A549 (cell line): ENCODE results near the gene TAF1B. TPM values are rescaled to one million over a fixed set of nuclear protein-coding genes. Genes with fewer than 3 reads are reported as not detected.

ENCODE experiments used
- ATAC-seq, 2 experiments: fragments of 200-7000 bp in 1 of 2; fragments of >200 bp in 1 of 2; cut with Nextera tagmentation in 1 of 2; cut with Tn5 transposase in 1 of 2; 3 replicates each; pipeline versions ENCODE4 v1.8.0 to v1.9.1; 2018 to 2020; ENCODE audit warnings: mild to moderate bottlenecking in 1 of 2, moderate library complexity in 1 of 2
- CTCF ChIA-PET: fragments of 300-600 bp; sonication (Branson Sonifier 250); formaldehyde crosslinking; extraction: SDS; loops from one replicate; lab custom pipeline; 2021; ENCODE audit warnings: antibody characterized with exemption, inconsistent platforms; lab: Yijun Ruan, JAX
- POLR2A ChIA-PET: fragments of 350-600 bp; formaldehyde crosslinking; extraction: SDS; loops from one replicate; lab custom pipeline; 2021; ENCODE audit warnings: antibody characterized with exemption, inconsistent platforms; lab: Yijun Ruan, JAX
- DNase-seq, 2 experiments: peaks; one replicate each; pipeline versions ENCODE4 v3.0.0 to v3.0.0-alpha.2; 2011 to 2016; ENCODE audit warnings: low read depth in 1 of 2, low spot score in 1 of 2
- FAIRE-seq: peaks from 2 replicates; lab custom pipeline; 2011; peaks lifted over from hg19 to GRCh38; lab: Jason Lieb, UNC
- H3K27ac ChIP-seq, 2 experiments: fragments of >200 bp; sonication (Bioruptor Twin); formaldehyde crosslinking; 3 replicates each; pipeline ENCODE4 v1.5.1; 2016 to 2017
- H3K4me1 ChIP-seq: fragments of >200 bp; sonication (Bioruptor Twin); formaldehyde crosslinking; 3 replicates; pipeline ENCODE4 v1.6.1; 2016
- H3K4me2 ChIP-seq: fragments of >200 bp; sonication (Bioruptor Twin); formaldehyde crosslinking; 3 replicates; pipeline ENCODE4 v1.6.1; 2016
- H3K4me3 ChIP-seq: fragments of >200 bp; sonication (Bioruptor Twin); formaldehyde crosslinking; 3 replicates; pipeline ENCODE4 v1.5.1; 2016
- H3K9me3 ChIP-seq: fragments of >200 bp; sonication (Bioruptor Twin); formaldehyde crosslinking; 3 replicates; pipeline ENCODE4 v1.6.1; 2016
- CEBPB ChIP-seq, 2 experiments: fragments of >200 bp in 1 of 2; sonication (Bioruptor Twin) in 1 of 2; formaldehyde crosslinking in 1 of 2; IDR thresholded peaks; 2 replicates each; pipeline ENCODE4 v1.6.1; 2012 to 2016
- CHD4 ChIP-seq: fragments of 200-600 bp; sonication (generic); IDR thresholded peaks from 2 replicates; pipeline ENCODE4 v1.6.1; 2016; ENCODE audit warnings: antibody characterized with exemption, mild to moderate bottlenecking, borderline replicate concordance
- CTCF ChIP-seq: fragments of >200 bp; sonication (Bioruptor Twin); formaldehyde crosslinking; IDR thresholded peaks from 3 replicates; pipeline ENCODE4 v1.5.1; 2016
- EHF ChIP-seq: fragments of 250-450 bp; sonication (Bioruptor Pico); IDR thresholded peaks from 2 replicates; pipeline ENCODE4 v1.5.0; 2020; ENCODE audit warnings: mild to moderate bottlenecking
- EHMT2 ChIP-seq: fragments of 200-600 bp; sonication (generic); IDR thresholded peaks from 2 replicates; pipeline ENCODE4 v1.6.1; 2016; ENCODE audit warnings: antibody characterized with exemption, low read depth, mild to moderate bottlenecking, moderate library complexity
- EP300 ChIP-seq, 2 experiments: fragments of >200 bp; sonication (Bioruptor Twin); formaldehyde crosslinking; IDR thresholded peaks; 2 replicates in 1 of 2; 3 replicates in 1 of 2; pipeline ENCODE4 v1.6.1; 2016 to 2017
- GATA3 ChIP-seq: IDR thresholded peaks from 2 replicates; pipeline ENCODE4 v1.6.1; 2012; ENCODE audit warnings: borderline replicate concordance
- HES2 ChIP-seq: fragments of >200 bp; sonication (Bioruptor Twin); formaldehyde crosslinking; IDR thresholded peaks from 2 replicates; pipeline ENCODE4 v1.6.1; 2016
- HOXA7 ChIP-seq: fragments of 250-450 bp; sonication (Bioruptor Pico); IDR thresholded peaks from 2 replicates; pipeline ENCODE4 v1.5.0; 2020; ENCODE audit warnings: mild to moderate bottlenecking, moderate library complexity
- MAFK ChIP-seq: fragments of 450-650 bp; IDR thresholded peaks from 2 replicates; pipeline ENCODE4 v1.6.1; 2014; ENCODE audit not compliant: partially characterized antibody
- MAX ChIP-seq: IDR thresholded peaks from 2 replicates; pipeline ENCODE4 v1.6.1; 2012
- MAZ ChIP-seq: fragments of 150-350 bp; IDR thresholded peaks from 2 replicates; pipeline ENCODE4 v1.6.1; 2014; ENCODE audit warnings: antibody characterized with exemption, low read depth, low read length, borderline replicate concordance
- MYC ChIP-seq: IDR thresholded peaks from 2 replicates; pipeline ENCODE4 v1.6.1; 2012; ENCODE audit warnings: mild to moderate bottlenecking, inconsistent platforms, low read length, improper control_type of control experiment, borderline replicate concordance
- PHF8 ChIP-seq: fragments of 200-600 bp; sonication (generic); IDR thresholded peaks from 2 replicates; pipeline ENCODE4 v1.6.1; 2016; ENCODE audit warnings: low read depth, mild to moderate bottlenecking, antibody characterized with exemption, moderate library complexity, borderline replicate concordance
- RAD21 ChIP-seq, 2 experiments: fragments of >200 bp in 1 of 2; sonication (Bioruptor Twin) in 1 of 2; formaldehyde crosslinking in 1 of 2; IDR thresholded peaks in 1 of 2; conservative IDR thresholded peaks in 1 of 2; 2 replicates in 1 of 2; 3 replicates in 1 of 2; pipeline ENCODE4 v1.6.1; 2012 to 2018; ENCODE audit warnings: inconsistent platforms in 1 of 2
- RARB ChIP-seq: fragments of 250-450 bp; sonication (Bioruptor Pico); IDR thresholded peaks from 2 replicates; pipeline ENCODE4 v1.8.0; 2021; ENCODE audit warnings: mild to moderate bottlenecking, moderate library complexity
- SMC3 ChIP-seq: fragments of >200 bp; sonication (Bioruptor Twin); formaldehyde crosslinking; IDR thresholded peaks from 3 replicates; pipeline ENCODE4 v1.6.1; 2018; ENCODE audit warnings: inconsistent platforms
- SREBF2 ChIP-seq: fragments of 450-650 bp; IDR thresholded peaks from 2 replicates; pipeline ENCODE4 v1.6.1; 2014; ENCODE audit warnings: mild to moderate bottlenecking, moderate library complexity
- TFCP2L1 ChIP-seq: fragments of 250-450 bp; sonication (Bioruptor Pico); IDR thresholded peaks from 2 replicates; pipeline ENCODE4 v1.5.0; 2021; ENCODE audit warnings: mild to moderate bottlenecking
- ZFP36 ChIP-seq: fragments of 450-650 bp; IDR thresholded peaks from 2 replicates; pipeline ENCODE4 v1.6.1; 2014; ENCODE audit warnings: borderline replicate concordance; ENCODE audit not compliant: partially characterized antibody
- ZNF302 ChIP-seq: fragments of 250-450 bp; sonication (Bioruptor Pico); IDR thresholded peaks from 2 replicates; pipeline ENCODE4 v1.9.0; 2021; ENCODE audit warnings: inconsistent platforms, mild to moderate bottlenecking, moderate library complexity
- ZSCAN20 ChIP-seq: fragments of 250-450 bp; sonication (Bioruptor Pico); IDR thresholded peaks from 2 replicates; pipeline ENCODE4 v1.8.0; 2022; ENCODE audit warnings: mild to moderate bottlenecking, moderate library complexity
- WGBS: methylation state at CpG from one replicate; pipeline ENCODE4 v1.1.6; 2017; ENCODE audit errors: missing lambda C conversion rate; 5-methylcytosine and 5-hydroxymethylcytosine counted together
- polyA plus RNA-seq, 4 experiments: library from polyadenylated mRNA; depleted of rRNA in 3 of 4; stranded (reverse); fragments of >200 nt; fragmentation: RNase III in 1 of 4; extraction: RNeasy Plus Mini Kit Qiagen cat#74134 plus additional on column Dnase treatment in 1 of 4; gene quantifications; 2 replicates in 3 of 4; 3 replicates in 1 of 4; pipeline ENCODE4 v1.2.3, GENCODE V29; 2011 to 2017

Gene TAF1B
- polyA plus RNA-seq, 2 of the 4 experiments (the other 2 are of a cell fraction) = 40.6 to 51.7 TPM

DNA sequence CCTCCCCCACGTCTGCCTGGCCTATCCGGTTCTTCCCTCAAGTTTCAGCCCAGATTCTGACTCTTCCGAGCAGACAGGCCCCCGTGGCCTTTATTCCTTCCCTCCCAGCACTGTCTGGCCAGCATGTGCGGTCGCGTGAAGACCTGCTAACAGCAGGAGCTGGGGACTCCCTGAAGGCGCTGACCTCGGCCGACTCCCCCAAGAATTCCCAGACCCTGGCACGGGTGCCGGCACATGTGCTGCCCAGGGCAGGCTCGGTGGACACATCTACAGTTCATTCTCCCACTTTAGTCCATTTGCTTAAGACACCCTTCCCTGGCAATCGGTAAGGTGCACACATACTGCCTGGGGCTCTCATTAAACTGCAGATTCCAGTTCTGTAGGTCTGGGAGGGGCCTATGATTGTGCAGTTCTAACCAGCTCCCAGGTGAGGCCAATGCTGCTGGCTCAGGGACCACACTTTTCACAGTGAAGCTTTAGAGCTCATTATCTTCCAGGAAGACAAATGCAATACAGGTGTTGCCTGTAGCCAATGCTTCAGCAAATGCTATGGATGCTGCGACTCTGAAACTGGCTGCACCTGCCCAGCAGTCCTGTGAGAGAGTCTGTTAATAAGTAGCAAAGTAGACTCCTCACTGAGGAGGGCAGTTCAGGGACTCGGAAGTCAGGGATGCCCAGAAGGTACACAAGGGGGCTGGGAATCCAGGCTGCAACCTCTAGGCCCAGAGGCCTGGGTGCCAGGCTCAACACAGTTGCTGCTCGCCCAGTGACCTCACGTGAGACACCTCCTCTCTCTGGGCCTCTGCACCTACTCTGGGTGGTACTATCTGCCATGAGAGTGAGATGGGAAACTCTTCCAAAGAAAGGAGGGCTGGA lies 45.4 kb upstream of the TAF1B start (continued):
- TF ChIP-seq SMC3 (no peak), MAFK (no peak), EHF (CRISPR knock-in tag) (no peak), HES2 (no peak), SREBF2 (no peak), CHD4 (no peak)

GRCh38 chr2:9799011-9799596 lies 44.2 kb upstream of the TAF1B start:
- Histone ChIP-seq H3K4me3 (no peak overlapping the region), H3K27ac (peak overlapping the region; percentile 26 to 58; a peak in 4 of 6 replicates), H3K4me1 (peaks cover 30% of the 10 kb centered on the region), H3K9me3 (no peaks in the 10 kb centered on the region), H3K4me2 (no peak overlapping the region)
- DNase-seq = no peak
- ChIA-PET CTCF (interaction anchor here (0.6 to 21.2 kb wide), 68 partner anchors 10 to 862 kb away, joined by 3 to 262 read pairs (median 5); partner anchors contain the start of genes KLF11, TAF1B and YWHAQ), POLR2A (interaction anchor here (0.9 kb wide), 1 partner anchor 244 kb away, joined by 3 read pairs; the partner anchor contains the start of gene KLF11)
- no peak for ATAC-seq
- no peak for TF ChIP-seq ZFP36
- TF ChIP-seq RAD21 (conservative IDR thresholded peaks at IDR 0.05 in 1 of 2, IDR thresholded peaks at IDR 0.05 in 1 of 2) = no peak
- TF ChIP-seq SMC3 = no peak
- no peak for TF ChIP-seq MAZ
- no peak for TF ChIP-seq GATA3
- no peak for TF ChIP-seq EP300 (IDR thresholded peaks at IDR 0.05)
- TF ChIP-seq CEBPB (IDR thresholded peaks at IDR 0.05) = no peak
- TF ChIP-seq ZNF302 (CRISPR knock-in tag) = no peak
- no peak for TF ChIP-seq HOXA7 (CRISPR knock-in tag)
- TF ChIP-seq ZSCAN20 (CRISPR knock-in tag) = no peak
- TF ChIP-seq TFCP2L1 (CRISPR knock-in tag) = no peak
- TF ChIP-seq PHF8 = no peak
- TF ChIP-seq RARB = no peak
- 84% methylated on average over 11 of the region's 11 CpGs for WGBS
- no peak for FAIRE-seq

DNA sequence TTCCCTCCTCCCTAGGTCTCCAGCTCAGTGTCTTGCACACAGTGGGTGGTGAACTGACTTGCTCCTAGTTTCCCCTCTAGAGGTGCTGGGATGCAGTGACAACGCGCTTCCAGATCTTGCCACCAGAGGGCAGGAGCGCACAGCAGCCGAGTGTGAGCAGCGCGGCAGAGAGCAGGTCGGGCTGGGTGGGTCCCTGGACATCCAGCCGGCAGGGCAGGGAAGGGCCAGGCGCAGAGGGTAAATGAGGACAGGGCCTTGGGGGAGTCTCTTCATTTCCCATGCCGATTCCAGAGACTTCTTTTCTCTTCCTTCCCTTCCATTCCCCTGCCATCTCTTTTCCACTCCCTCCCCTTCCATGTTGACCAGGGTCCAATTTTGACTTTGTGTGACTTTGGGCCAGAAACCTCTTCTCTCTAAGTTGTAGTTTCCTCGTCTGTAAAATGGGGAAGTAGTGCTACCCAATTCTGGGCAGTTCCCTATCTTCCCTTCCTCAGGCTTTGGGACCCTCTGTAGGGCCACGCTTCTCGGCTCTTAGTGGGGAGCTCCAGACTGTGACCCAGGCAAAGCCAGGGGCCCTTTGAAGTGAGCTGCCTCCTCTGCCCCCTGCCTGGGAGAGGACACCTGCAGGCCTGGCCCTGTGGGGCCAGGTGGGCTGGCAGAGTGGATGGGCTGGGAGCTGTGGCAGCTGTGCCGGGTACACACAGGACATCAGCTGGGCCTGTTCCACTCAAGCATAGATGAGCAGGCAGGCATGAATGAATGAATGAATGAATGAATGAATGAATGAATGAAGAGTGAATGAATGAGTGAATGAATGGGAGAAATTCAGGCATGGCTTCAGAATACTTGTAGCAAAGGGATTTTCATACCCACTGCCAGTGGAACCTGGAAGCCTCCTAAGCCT lies 43.3 kb upstream of the TAF1B start:
- DNase-seq = peak; percentile 85 to 93
- ATAC-seq = peak; percentile 75 to 92
- POLR2A ChIA-PET = interaction anchor here (0.9 to 2.1 kb wide), 3 partner anchors 43 to 244 kb away, joined by 3 to 10 read pairs (median 5); partner anchors contain the start of genes KLF11, TAF1B and YWHAQ
- CTCF ChIA-PET = interaction anchor here (0.5 to 21.2 kb wide), 83 partner anchors 9 to 861 kb away, joined by 3 to 262 read pairs (median 4); partner anchors contain the start of genes CYS1, KLF11, TAF1B and YWHAQ
- Histone ChIP-seq H3K4me1 (peaks cover 30% of the 10 kb centered on the region), H3K4me3 (no peak overlapping the region), H3K27ac (peak overlapping the region; percentile 34 to 87; a peak in 5 of 6 replicates), H3K9me3 (no peaks in the 10 kb centered on the region), H3K4me2 (peak overlapping the region; percentile 46)
- WGBS = 24% methylated on average over 14 of the region's 14 CpGs
- FAIRE-seq = peak; percentile 68
- TF ChIP-seq SMC3 (peak; percentile 95), MAX (peak; percentile 63), CTCF (peak; percentile 98), ZNF302 (CRISPR knock-in tag) (no peak), EHMT2 (no peak), RAD21 (conservative IDR thresholded peaks at IDR 0.05 in 1 of 2, IDR thresholded peaks at IDR 0.05 in 1 of 2) (peak; percentile 92 to 97), MYC (peak; percentile 17; the same call in 1 of the 2 replicates)
